Activated T-cell treated with anti-CD3 and anti-CD28 coated beads for 4 hours (primary cell): ENCODE results near the gene FHL1.
A peak's percentile ranks its signal among the peaks of the same experiment; 100 is the strongest.
"Not testable (repeated sequence)": the region's sequence is repeated elsewhere in the genome, so short reads cannot be mapped to it uniquely, and the experiment has no call there.

Experiments used
- DNase-seq: peaks from one replicate; pipeline ENCODE4 v3.0.0-alpha.2; 2020

The FHL1 gene

DNA sequence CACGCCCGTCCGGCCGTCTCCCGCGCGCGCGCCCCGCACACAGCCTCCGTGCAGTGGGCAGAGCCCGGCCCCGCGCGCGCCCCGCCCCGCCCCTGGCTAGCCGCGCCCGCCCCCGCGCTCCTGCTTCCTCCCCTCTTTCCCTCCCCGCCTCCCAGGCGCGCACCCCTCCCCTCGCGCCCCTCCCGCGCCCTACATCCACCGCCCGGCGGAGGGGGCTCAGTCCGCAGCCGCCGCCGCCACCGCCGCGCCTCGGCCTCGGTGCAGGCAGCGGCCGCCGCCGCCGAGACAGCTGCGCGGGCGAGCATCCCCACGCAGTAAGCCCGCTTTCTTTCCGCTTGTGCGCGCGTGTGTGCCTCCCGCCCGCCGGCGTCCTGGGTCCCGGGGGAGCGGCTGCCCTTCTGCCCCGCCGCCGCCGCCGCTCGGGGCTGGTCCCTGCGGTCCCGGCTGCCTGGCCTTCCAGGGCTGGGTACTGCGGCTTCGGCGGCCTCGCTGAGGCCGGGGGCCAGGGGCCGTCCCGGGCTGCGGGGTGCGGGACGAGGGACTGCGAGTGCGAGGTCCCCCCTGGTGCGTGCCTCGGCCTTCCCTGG lies at the start of gene FHL1:
Gene FHL1, plus strand, starts transcription at position 219 of the 587 bp plus-strand sequence.
- DNase-seq = peak; percentile 34

DNA sequence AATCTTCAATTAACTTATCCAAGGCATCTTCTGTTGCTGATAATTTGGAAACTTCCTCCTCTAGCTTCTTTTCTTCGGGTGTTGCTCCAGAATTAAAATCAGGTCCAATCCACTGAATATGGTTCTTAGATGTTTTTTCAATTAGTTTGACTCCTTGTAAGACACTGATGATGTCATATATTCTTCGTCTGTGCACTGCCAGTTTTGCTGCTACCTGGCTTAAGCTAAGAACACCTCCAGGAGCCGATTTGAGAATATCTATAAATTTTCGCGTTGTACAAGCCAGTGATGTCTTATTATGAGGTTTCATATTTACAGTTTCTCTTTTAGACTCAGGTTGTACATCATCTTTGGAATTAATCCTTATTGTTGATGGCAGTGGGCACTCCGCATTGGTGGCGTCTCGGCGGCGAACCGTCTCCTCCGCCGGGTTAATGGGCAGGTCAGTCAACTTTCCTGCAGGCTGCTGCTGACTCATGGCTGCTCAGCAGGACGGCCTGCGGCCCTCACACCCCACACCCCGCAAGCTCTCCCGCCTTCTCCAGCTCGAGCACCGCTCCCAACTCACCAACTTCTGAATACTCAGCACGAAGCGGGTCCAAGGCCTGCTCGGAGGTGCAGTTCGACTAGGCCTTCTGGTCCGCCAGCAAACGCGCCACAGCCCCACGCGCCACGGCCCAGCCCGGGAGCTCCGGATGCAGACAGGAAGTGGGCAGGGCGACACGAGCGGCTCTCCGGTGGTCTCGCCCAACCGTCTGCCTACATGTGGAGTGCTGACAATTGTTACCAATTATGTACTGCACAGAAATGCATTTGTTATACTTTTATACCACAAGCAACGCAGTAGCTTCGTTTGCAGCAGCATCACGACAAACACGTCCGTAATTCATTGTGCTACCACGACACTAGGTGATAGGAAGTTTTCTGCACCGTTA lies 49.2 kb upstream of the FHL1 start:
- DNase-seq = no peak

DNA sequence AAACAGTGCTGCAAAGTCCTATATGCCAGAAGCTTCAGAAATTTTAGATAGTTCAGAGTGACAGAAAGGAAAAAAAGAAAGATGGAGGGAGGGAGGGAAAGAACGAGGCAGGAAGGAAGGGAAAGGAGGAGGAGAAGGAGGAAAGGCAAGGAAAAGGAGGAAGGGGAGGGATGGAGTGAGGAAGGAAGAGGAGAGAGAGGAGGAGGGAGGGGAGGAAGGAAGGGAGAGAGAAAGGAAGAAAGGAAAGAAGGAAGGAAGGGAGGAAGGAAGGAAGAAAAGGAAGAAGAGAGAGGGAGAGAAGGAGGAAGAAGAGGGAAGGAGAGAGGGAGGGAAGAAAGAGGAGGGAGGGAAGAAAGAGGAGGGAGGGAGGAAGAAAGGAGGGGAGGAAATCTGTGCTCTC lies 42.4 kb upstream of the FHL1 start:
- no peak for DNase-seq

GRCh38 chrX:136106920-136107528 lies 40.3 kb upstream of the FHL1 start:
- no peak for DNase-seq

- not testable (repeated sequence) for DNase-seq
Observed at GRCh38 chrX:136108905-136109304, 38.4 kb upstream of the FHL1 start.

GRCh38 chrX:136112286-136112685 lies 35.0 kb upstream of the FHL1 start:
- DNase-seq = no peak

GRCh38 chrX:136112778-136113177 lies 34.6 kb upstream of the FHL1 start:
- no peak for DNase-seq

DNA sequence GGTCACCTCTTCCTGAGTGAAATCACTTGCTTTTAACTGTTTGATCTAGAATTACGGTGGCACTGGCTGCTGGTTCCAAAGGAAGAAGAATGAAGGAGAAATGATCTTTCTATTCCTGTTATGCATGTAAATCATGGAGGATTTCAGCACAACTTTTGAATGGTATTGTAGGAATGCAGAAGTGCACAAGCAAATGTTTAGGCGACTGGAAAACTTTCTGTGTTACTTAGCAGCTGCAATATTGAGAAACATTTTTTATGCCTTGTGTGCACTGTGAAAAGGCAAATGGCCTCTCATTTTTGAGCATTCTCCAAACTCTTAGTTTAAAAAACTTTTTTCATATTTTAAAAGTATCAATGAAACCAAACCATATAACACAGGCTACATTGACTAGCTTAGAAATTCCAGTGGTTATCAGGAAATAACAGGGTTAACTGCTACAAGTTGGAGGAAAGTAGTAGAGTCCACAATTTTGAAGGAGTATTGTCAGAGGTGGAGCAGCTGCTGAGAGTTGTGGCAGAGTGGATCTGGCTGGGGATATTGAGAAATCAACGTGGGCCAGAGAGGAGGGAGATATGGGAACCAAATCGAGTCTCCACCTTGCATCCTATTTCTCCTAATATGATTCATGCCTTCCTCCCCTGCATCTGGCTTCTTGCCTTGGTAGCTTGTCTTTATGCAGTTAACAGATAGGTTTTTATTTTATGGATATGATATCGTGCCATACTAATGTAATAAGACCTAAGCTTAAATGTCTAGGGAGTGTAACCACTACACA lies 32.0 kb upstream of the FHL1 start:
- DNase-seq = no peak

- no peak for DNase-seq
Observed at GRCh38 chrX:136115904-136116297, 31.4 kb upstream of the FHL1 start.

DNA sequence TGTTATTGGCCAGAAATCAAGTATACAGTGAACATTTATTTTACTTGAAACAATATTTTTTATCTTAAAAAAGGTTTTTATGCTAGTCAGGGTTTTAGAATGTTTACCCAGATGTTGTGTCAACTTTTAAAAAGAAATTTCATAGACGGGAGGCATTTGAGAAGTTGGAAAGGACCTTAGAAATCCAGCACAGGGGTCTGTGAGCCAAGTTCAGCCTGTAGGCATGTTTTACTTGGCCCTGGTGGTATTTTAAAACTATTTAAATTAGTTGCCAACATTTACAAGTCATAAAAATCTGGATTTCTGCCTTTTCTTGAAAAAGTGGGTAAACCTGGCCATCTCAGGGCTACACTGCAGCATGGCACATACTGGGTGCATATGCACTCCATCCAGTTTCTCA lies 25.5 kb upstream of the FHL1 start:
- DNase-seq = no peak

GRCh38 chrX:136122207-136122606 lies 25.1 kb upstream of the FHL1 start:
- DNase-seq = no peak

- DNase-seq = no peak
Observed at GRCh38 chrX:136125106-136125505, 22.2 kb upstream of the FHL1 start.

- no peak for DNase-seq
Observed at GRCh38 chrX:136126371-136126770, 21.0 kb upstream of the FHL1 start.

- no peak for DNase-seq
Observed at GRCh38 chrX:136126872-136127406, 20.4 kb upstream of the FHL1 start.

DNA sequence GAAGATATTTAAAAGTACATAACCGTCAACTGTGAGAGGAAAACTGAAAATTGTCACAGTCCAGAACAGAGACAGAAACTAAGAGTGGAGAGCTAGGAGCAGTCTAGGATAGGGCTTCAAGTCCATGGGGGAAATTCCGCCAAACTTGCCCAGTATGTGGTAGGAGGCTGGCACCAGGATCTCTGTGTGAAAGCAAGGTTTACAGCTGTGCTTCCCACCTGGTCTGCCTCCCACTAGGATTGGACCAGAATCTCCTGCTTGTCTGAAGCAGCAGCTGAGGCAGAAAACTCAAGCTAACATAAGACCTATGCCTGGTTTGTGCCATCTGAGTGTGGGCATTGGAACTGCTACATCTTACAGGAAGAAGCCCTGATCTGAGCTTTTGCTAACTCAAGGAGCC lies 18.6 kb upstream of the FHL1 start:
- DNase-seq = no peak

- no peak for DNase-seq
Observed at GRCh38 chrX:136130931-136131833, 16.2 kb upstream of the FHL1 start.

GRCh38 chrX:136138939-136139338 lies 8.4 kb upstream of the FHL1 start:
- no peak for DNase-seq

- no peak for DNase-seq
Observed at GRCh38 chrX:136141569-136141968, 5.8 kb upstream of the FHL1 start.

DNA sequence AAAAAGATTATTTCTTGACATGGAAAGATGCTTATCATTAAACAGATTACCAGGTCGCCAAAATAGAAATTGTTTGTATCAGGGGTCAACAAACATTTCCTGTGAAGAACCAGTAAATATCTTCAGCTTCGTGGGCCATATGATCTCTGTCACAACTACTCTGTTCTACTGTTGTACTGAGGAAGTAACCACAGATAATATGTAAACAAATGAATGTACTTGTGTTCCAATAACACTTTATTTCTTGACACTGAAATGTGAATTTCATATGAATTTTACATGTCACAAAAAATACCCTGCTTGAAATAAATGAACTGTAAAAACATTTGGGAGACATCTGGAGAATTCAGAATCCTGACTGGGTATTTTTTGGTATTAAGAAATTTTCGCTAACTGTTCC lies 4.7 kb upstream of the FHL1 start:
- DNase-seq = no peak

- no peak for DNase-seq
Observed at GRCh38 chrX:136143711-136144110, 3.6 kb upstream of the FHL1 start.

DNA sequence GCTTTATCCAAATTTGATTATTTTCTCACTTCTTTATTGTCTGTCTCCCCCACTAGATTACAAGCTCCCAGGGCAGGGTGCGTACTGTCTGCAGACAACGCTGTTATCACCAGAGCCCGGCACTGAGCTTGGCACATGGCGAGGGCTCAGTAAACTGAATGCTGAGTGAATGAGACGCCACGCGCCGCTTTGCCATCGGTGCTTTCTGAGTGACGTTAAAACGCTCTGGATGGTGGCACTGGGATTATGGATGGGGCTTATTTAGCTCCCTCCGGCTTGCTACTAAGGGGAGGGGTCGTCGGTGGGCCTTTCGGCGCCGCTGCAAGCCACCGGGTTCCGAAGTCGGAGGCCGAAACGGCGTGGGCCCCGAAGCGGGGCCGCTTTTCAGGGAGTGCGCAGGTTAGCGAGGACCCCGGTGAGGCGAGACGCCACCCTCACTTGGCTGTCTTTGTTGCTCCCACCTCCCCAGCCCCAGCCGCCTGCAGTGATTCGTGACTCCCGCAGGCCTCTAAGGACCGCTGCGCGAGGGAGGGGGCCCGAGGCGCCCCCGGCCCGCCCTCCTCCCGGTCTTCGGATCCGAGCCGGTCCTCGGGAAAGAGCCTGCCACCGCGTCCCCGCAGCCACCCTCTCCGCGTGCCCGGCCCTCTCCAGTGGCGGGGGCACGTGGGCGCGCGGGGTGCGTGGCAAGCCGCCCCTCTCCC lies 569 bp upstream of the FHL1 start:
- DNase-seq = peak; percentile 11
